ENCODE measurements around the gene WIPF1.

The WIPF1 gene

GRCh38 chr2:174623106-174623637 is 25.6 kb upstream of the WIPF1 start:
- in situ Hi-C loops (cut with MboI; ENCODE audit: low sequenced_read_pairs): no loop called here

DNA sequence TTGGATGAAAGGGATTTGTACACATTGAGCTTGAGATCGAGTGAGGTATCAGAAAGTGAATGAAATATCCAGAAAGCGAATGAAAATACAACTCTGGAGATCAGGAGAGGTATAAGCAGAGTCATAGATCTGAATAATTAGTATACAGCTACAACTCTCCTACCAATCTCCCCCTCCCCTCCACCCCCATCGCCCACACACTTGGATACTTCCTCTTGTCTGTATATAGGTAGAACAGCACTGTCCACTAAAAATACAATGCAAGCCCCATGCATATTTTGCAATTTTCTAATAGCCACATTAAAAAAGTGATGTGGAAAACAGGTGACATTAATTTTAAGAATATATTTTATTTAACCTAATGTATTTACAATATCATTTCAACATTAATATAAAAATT is 23.7 kb upstream of the WIPF1 start:
- in situ Hi-C loops (cut with MboI; ENCODE audit: low sequenced_read_pairs): no loop called here

DNA sequence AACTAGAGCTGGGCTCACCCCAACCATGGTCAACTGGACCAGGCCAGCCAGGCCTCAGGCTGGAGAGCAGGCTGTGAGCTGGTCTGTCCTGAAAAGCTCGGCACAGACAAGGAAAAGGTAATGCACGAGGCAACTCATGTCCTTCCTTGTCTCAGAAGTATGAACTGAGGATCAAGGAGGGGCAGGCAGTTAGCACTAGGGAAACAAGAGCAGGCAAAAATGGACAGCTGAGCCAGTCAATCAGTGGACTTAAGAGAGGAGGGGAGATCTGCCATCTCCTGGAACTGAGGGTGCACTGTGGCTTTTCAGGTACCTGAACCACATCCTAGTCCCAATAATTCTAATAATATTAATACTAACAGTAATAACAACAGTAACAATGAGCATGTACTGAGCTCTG is 20.6 kb upstream of the WIPF1 start:
- in situ Hi-C loops (cut with MboI; ENCODE audit: low sequenced_read_pairs): no loop called here

DNA sequence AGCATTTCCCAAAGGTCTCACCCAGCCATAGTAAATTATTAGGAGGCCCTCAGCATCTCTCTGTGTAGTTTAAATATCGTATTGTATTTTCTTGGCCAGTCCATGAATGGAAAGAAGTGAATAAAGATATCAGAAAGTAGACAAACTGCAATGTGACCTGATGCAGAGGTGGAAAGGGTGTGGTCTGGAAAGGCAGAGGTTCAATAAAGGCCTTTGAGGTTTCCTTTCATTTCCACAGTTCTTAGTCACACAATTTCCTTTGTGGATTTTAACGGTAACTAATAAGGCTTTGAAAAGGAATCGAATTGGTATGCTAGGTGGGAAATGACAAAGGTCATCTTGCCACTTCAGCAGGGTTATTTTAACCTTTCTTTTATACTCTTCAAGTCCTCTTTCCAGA is 20.1 kb upstream of the WIPF1 start:
- in situ Hi-C loops (cut with MboI; ENCODE audit: low sequenced_read_pairs): no loop called here

- in situ Hi-C loops (cut with MboI; ENCODE audit: low sequenced_read_pairs): no loop called here
Measured at GRCh38 chr2:174617120-174617519, 19.5 kb upstream of the WIPF1 start.

DNA sequence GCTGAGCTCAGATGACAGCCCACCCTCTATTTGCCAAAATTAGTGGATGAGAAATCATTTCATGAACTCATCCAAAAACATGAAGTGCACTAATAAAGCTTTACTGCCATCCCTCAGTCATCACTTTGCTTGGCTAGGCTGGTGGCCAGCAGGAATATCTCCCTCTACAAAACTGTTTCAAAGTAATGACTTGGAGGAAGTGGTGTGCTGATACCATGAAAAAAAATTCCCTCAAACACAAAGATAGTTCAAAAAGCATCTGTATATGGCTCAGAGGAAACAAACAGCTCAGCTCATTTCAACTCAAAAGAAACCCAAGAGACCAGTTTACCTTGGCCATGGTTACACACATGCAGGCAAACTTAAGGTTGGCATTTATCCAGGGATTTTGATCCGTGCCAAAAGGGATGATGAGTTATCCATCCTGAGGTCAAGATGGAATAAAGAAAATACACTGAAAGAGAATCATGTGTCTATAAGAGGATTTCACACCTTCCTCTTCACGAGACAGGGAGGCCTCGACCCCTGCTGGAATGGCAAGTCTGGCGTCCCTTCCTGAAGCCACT is 18.4 kb upstream of the WIPF1 start:
- in situ Hi-C loops (cut with MboI; ENCODE audit: low sequenced_read_pairs): no loop called here

- in situ Hi-C loops (cut with MboI; ENCODE audit: low sequenced_read_pairs): no loop called here
Measured at GRCh38 chr2:174614261-174614660, 16.7 kb upstream of the WIPF1 start.

DNA sequence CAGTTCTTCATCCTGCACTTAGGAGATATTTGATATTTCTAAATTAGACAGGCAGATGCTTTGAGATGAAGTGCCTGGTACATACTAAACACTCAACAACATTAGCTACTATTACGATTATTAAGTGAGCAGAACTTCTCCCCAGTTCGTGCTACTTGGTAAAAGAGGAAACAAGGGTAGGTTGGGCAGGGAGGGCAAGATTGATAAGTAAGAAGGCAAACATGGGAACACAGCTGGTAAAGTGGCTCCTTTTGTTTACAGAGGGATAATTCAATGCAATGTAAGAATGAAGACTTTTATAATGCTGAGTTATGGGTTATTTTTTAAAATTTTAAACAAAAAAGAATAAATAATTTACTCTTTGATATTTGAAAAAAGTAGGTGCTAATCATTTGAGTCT is 15.9 kb upstream of the WIPF1 start:
- in situ Hi-C loops (cut with MboI; ENCODE audit: low sequenced_read_pairs): no loop called here

DNA sequence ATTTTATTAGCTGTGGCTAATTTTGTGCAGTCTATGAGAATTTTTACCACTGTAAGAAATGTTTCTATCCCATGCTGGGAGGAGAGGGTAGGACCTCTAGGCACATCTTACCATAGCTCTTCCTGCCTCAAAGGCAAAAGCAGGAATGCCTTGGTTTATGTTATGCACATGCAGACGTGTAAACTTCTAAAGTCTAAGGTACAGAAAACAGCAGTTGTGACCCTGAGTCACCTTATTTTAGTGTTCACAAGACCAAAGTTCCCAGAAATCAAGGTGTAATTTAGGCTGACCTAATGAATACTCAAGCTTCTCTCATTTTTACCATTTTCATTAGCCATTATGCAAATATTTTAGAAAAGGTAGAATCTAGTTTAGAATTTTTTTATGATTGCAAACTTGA is 15.4 kb upstream of the WIPF1 start:
- in situ Hi-C loops (cut with MboI; ENCODE audit: low sequenced_read_pairs): no loop called here

DNA sequence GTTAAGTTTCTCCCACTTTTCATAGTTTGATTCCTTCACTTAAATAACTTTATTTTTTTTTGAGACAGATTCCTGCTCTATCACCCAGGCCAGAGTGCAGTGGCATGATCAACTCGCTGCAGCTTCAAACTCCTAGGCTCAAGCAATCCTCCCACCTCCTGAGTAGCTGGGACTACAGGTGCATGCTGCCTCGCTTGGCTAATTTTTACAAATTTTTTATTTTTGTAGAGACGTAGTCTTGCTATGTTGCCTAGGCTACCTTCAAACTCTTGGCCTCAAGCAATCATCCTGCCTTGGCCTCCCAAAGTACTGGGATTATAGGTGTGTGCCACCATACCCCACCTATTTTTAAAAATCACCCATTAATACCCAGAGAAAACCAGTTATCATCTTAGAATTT is 14.2 kb upstream of the WIPF1 start:
- in situ Hi-C loops (cut with MboI; ENCODE audit: low sequenced_read_pairs): no loop called here

GRCh38 chr2:174611006-174611405 is 13.4 kb upstream of the WIPF1 start:
- in situ Hi-C loops (cut with MboI; ENCODE audit: low sequenced_read_pairs): no loop called here

GRCh38 chr2:174610243-174610995 is 12.8 kb upstream of the WIPF1 start:
- in situ Hi-C loops (cut with MboI; ENCODE audit: low sequenced_read_pairs): no loop called here

DNA sequence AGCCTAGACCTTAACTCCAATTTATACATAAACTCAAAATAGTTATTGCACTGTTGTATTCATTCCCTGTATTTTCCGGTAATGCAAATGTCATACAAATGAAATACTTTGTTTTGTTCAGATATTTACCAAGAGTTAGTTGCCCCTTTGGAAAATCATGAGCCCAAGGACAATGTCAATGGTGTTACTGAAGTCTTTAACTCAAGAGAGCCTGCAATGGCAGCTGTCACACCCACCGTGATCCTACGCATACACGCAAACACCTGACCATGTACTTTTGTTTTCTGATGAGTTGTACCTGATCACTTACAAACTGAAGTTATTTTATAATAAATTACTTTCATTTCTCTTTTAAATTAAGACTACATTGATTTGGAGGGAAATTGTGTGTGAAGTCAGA is 11.7 kb upstream of the WIPF1 start:
- in situ Hi-C loops (cut with MboI; ENCODE audit: low sequenced_read_pairs): no loop called here

DNA sequence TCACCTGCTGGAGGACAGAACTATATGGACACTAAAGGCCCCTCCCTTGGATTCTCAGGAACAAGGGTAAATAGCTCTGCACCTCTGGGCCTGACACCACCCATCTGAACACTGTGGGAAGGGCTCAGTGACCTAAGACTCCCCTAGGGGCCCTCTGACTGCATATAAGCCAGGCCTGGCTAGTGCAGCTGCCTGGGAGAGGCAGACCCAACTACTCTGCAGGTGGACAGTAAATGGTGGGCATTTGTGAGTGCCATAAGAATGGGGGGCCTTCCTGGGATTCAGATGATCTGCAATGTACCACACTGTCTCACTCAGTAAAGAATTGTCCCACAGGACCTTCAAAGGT is 11.2 kb upstream of the WIPF1 start:
- in situ Hi-C loops (cut with MboI; ENCODE audit: low sequenced_read_pairs): no loop called here

DNA sequence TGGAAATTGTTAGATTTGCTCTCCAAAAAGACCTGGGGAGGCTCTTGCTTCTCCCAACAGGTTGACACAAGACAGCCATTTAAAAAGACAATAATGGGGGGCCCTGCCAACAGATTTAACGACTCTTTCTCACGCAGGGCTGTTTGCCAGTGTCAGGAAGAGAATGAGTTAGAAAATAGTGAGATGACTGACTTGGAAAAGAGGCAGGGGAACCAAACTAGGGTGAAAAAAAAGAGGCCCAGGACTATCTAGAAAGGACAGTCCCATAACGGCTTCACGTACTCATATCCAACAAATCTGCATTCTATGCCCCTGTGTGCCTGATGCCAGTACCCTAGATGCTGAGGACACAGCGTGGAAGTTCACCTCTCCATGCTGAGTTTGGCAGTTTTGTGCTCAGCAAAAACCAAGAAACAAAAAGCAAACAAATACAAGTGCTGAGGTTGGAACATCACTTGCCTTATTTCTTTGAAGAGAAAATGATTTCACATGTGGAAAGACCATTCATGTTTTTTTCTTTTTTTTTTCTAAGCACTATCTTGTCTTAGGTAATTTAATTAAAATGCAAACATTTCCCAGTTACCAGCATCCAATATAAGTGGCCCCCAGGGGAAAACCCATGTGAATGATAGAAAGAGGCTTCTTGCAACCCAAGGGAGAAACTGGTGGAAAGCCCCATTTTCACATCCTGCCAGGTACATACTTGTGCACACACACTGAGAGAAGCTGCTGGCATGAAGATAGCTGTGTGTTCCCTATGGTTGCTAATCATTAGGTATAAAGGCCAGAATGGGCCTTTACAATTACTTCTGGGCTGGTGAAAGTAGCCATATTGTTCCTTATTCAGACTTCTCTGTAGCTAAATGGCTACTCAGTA is 10.6 kb upstream of the WIPF1 start:
- in situ Hi-C loops (cut with MboI; ENCODE audit: low sequenced_read_pairs): no loop called here

DNA sequence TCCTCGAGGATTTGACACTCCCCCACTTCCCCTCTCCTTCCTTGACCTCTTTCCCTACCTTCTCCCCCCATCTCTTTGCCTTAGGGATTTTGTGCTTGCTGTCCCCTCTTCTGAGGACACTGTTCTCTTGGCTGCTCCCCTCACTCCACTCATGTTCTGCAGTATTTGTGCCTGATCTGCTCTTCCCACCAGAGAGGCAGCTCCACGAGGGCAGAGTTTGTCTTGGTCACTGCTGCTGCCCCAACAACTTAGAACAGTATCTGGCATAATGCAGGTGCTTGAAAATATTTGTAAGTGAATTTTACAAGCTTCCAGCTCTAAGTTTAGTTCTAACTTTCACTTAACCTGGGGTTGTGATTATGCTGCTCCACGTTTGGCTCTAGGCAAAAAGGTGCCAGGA is 10.0 kb upstream of the WIPF1 start:
- in situ Hi-C loops (cut with MboI; ENCODE audit: low sequenced_read_pairs): no loop called here

- in situ Hi-C loops (cut with MboI; ENCODE audit: low sequenced_read_pairs): no loop called here
Measured at GRCh38 chr2:174606336-174606735, 8.7 kb upstream of the WIPF1 start.

- in situ Hi-C loops (cut with MboI; ENCODE audit: low sequenced_read_pairs): no loop called here
Measured at GRCh38 chr2:174605687-174606086, 8.1 kb upstream of the WIPF1 start.

DNA sequence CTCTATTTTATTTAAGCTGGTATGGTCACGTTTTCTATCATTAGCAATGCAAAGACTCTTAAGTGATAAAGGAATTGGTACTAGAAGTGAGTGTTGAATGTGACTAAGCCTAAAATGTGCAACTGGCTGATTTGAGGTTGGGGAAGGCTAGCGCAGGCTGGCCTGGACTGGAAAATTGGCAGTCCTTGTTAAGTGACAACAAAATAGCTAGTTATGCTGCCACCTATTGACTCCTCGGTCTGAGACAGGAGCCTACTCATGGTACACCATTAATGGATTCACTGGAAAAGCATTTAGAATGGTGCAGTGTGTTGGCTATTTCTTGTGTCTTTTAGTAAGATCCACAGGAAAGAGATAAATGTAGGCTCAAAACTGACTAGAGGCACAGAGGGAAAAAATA is 5.7 kb upstream of the WIPF1 start:
- in situ Hi-C loops (cut with MboI; ENCODE audit: low sequenced_read_pairs): no loop called here

DNA sequence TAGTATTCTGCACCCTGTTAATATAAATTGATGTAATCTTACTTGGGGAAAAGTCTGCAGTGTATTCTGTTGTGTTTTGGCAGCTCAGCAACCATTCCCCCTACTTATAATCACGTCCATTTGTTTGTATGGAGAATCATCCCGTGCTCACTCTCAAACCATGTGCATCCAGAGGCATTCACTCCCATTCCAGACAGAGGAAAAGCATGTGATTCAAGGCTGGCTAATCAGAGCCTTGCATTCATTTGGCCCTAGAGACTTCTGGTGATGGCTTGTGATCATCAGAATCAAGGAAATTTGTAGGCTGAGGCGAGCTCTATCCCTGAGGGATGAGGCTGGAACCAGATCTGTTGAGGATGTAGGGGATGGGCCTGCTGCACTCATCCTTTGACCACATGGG is 5.1 kb upstream of the WIPF1 start:
- in situ Hi-C loops (cut with MboI; ENCODE audit: low sequenced_read_pairs): no loop called here

GRCh38 chr2:174600349-174600748 is 2.7 kb upstream of the WIPF1 start:
- in situ Hi-C loops (cut with MboI; ENCODE audit: low sequenced_read_pairs): no loop called here
